GM23248 (cell line): Measurements from ENCODE around the gene PPM1H. TPM values are rescaled to one million over a fixed set of nuclear protein-coding genes. Genes with fewer than 3 reads are reported as not detected.

Source experiments
- DNase-seq: peaks from one replicate; pipeline ENCODE4 v3.0.0-alpha.2; 2015
- H2AFZ ChIP-seq: fragments of 200-600 bp; sonication (generic); 2 replicates; pipeline ENCODE4 v1.6.1; 2016; ENCODE audit warnings: antibody characterized with exemption
- H3F3A ChIP-seq: fragments of 200-600 bp; sonication (generic); 2 replicates; pipeline ENCODE4 v1.6.1; 2016; ENCODE audit warnings: mild to moderate bottlenecking, antibody characterized with exemption, mixed run types; ENCODE audit not compliant: insufficient read depth
- H3K27ac ChIP-seq: fragments of 200-600 bp; sonication (generic); 2 replicates; pipeline ENCODE4 v1.5.1; 2016; ENCODE audit warnings: mild to moderate bottlenecking
- H3K27me3 ChIP-seq: fragments of 200-600 bp; sonication (generic); replicated peaks from 2 replicates; pipeline ENCODE4 v1.6.1; 2016; ENCODE audit warnings: mild to moderate bottlenecking; ENCODE audit not compliant: insufficient read depth
- H3K36me3 ChIP-seq: fragments of 200-600 bp; sonication (generic); 2 replicates; pipeline ENCODE4 v1.6.1; 2016; ENCODE audit warnings: low read depth, mild to moderate bottlenecking
- H3K4me1 ChIP-seq: fragments of 200-600 bp; sonication (generic); 2 replicates; pipeline ENCODE4 v1.6.1; 2016; ENCODE audit warnings: mild to moderate bottlenecking; ENCODE audit not compliant: insufficient read depth
- H3K4me2 ChIP-seq: fragments of 200-600 bp; sonication (generic); one replicate; pipeline ENCODE4 v1.6.1; 2016; ENCODE audit warnings: mild to moderate bottlenecking; ENCODE audit not compliant: unreplicated experiment
- H3K4me3 ChIP-seq: fragments of 200-600 bp; sonication (generic); 2 replicates; pipeline ENCODE4 v1.5.1; 2016; ENCODE audit warnings: mild to moderate bottlenecking
- H3K79me2 ChIP-seq: fragments of 200-600 bp; sonication (generic); 2 replicates; pipeline ENCODE4 v1.6.1; 2016; ENCODE audit warnings: mild to moderate bottlenecking; ENCODE audit not compliant: insufficient read depth
- H3K9ac ChIP-seq: fragments of 200-600 bp; sonication (generic); 2 replicates; pipeline ENCODE4 v1.6.1; 2016; ENCODE audit warnings: mild to moderate bottlenecking
- H3K9me2 ChIP-seq: fragments of 200-600 bp; sonication (generic); 2 replicates; pipeline ENCODE4 v1.6.1; 2016; ENCODE audit warnings: mixed run types, mild to moderate bottlenecking, moderate library complexity; ENCODE audit not compliant: insufficient read depth
- H3K9me3 ChIP-seq: fragments of 200-600 bp; sonication (generic); one replicate; pipeline ENCODE4 v1.6.1; 2017; ENCODE audit warnings: low read depth
- H4K20me1 ChIP-seq: fragments of 200-600 bp; sonication (generic); 2 replicates; pipeline ENCODE4 v1.6.0; 2016; ENCODE audit not compliant: insufficient read depth
- EZH2 ChIP-seq: fragments of 200-600 bp; sonication (generic); IDR thresholded peaks from 2 replicates; pipeline ENCODE4 v1.6.1; 2018; ENCODE audit warnings: antibody characterized with exemption, mild to moderate bottlenecking; ENCODE audit not compliant: insufficient read depth, poor library complexity, severe bottlenecking
- EZH2phosphoT487 ChIP-seq: fragments of 200-600 bp; sonication (generic); IDR thresholded peaks from 2 replicates; pipeline ENCODE4 v1.6.1; 2018; ENCODE audit warnings: antibody characterized with exemption, moderate library complexity, mild to moderate bottlenecking, low read depth; ENCODE audit not compliant: insufficient read depth
- WGBS, 2 experiments: methylation state at CpG; one replicate each; pipeline ENCODE4 v1.1.6; 2015 to 2017; ENCODE audit warnings: low lambda C conversion rate in 2 of 2, low coverage in 1 of 2; ENCODE audit errors: missing lambda C conversion rate in 2 of 2; 5-methylcytosine and 5-hydroxymethylcytosine counted together
- in situ Hi-C: fragments of 300-500 bp; cut with MboI; formaldehyde crosslinking; loops from 2 replicates; pipeline ENCODE4 v1.15.0; 2020
- polyA plus RNA-seq: library from polyadenylated mRNA; unstranded; fragments of >200 nt; fragmentation: Nextera tagmentation; extraction: Ambion mirVana; gene quantifications from 2 replicates; pipeline ENCODE4 v1.2.1, GENCODE V29; 2016
- total RNA-seq: library from RNA; depleted of rRNA; stranded (reverse); fragments of >200 nt; shearing (Covaris generic); gene quantifications from 2 replicates; pipeline ENCODE4 v1.2.3, GENCODE V29; 2014

The PPM1H gene
- total and polyA plus RNA-seq, 2 experiments from 2014 or later, result 0.13 to 1.2 TPM

DNA sequence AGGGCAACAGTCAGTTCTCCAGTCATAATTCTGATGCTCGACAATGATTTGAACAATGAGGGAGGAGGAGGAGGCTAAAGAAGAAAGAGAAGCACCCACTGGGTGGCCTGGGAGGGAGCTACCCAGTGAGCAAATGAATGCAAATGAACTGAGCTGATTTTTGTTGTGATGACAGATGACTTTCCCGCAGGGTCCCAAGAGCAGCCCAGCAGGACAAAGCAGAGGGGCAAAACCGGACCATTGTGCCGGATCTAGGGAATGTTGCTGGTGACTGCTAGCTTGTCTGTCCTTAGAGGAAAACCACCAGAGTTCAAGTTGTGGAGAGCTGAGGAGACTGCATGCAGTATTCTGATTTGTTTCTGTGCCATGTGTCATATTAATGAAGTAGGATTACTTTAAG lies 305.5 kb downstream of the PPM1H start:
- Histone ChIP-seq H3K9me3 (no peaks in the 10 kb centered on the region), H4K20me1 (no peaks in the 10 kb centered on the region), H3K4me3 (no peak overlapping the region), H2AFZ (no peak overlapping the region), H3K36me3 (no peaks in the 10 kb centered on the region), H3K27ac (no peak overlapping the region), H3F3A (peaks cover 36% of the 10 kb centered on the region), H3K4me1 (peaks cover 25% of the 10 kb centered on the region), H3K27me3 (no peaks in the 10 kb centered on the region), H3K79me2 (no peaks in the 10 kb centered on the region), H3K4me2 (no peak overlapping the region), H3K9ac (no peak overlapping the region), H3K9me2 (no peaks in the 10 kb centered on the region)
- in situ Hi-C loops, result no loop called here
- DNase-seq, result no peak
- TF ChIP-seq EZH2 (no peak), EZH2phosphoT487 (no peak)
- 58 to 62% methylated on average over 4 of the region's 4 CpGs for WGBS, 2 experiments

DNA sequence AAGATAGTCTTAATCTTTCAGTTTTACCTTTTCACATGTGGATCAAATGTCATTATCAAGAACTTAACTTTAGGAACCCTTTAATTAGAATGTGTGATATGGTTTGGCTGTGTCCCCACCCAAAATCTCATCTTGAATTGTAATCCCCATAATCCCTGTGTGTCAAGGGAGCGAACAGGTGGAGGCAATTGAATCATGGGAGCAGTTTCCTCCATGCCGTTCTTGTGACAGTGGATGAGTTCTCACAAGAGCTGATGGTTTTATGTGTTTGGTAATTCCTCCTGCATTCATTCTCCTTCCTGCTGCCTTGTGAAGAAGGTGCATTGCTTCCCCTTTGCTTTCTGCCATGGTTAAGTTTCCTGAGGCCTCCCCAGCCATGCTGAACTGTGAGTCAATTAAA lies 307.8 kb downstream of the PPM1H start:
- H3K9me3 ChIP-seq, result no peaks in the 10 kb centered on the region
- H3K9ac ChIP-seq, result no peak overlapping the region
- H3K79me2 ChIP-seq, result no peaks in the 10 kb centered on the region
- no peaks in the 10 kb centered on the region for H3K9me2 ChIP-seq
- no peak overlapping the region for H2AFZ ChIP-seq
- no peaks in the 10 kb centered on the region for H3K27me3 ChIP-seq
- H3K36me3 ChIP-seq, result no peaks in the 10 kb centered on the region
- TF ChIP-seq EZH2phosphoT487, result no peak
- no peak for TF ChIP-seq EZH2
- peaks cover 41% of the 10 kb centered on the region for H3F3A ChIP-seq
- 72 to 82% methylated on average over 2 of the region's 2 CpGs for WGBS, 2 experiments
- H3K4me3 ChIP-seq, result no peak overlapping the region
- peaks cover 20% of the 10 kb centered on the region for H3K4me1 ChIP-seq
- no peak overlapping the region for H3K4me2 ChIP-seq
- no peaks in the 10 kb centered on the region for H4K20me1 ChIP-seq
- H3K27ac ChIP-seq, result no peak overlapping the region
- in situ Hi-C loops, result no loop called here
- no peak for DNase-seq

DNA sequence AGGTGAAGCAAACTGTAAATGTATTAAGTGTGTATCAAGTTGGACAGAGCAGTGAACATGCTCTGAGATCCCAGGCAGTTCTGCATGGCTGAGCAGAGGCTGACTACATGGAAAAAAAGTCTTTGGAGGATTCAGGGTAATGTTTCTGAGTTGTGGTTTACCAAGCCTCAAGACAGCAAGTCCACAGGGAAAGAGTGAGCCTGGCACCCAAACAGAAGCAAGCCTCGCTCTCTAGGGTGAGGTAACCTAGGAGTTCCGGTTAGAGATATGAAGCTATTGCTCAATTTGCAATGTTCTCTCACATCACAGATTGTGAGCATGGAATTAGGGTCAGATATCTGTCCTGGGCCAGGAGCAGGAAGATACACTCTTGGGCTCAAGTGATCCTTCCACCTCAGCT lies 309.7 kb downstream of the PPM1H start:
- peak; percentile 59 for DNase-seq
- H3K9ac ChIP-seq, result no peak overlapping the region
- in situ Hi-C loops, result no loop called here

DNA sequence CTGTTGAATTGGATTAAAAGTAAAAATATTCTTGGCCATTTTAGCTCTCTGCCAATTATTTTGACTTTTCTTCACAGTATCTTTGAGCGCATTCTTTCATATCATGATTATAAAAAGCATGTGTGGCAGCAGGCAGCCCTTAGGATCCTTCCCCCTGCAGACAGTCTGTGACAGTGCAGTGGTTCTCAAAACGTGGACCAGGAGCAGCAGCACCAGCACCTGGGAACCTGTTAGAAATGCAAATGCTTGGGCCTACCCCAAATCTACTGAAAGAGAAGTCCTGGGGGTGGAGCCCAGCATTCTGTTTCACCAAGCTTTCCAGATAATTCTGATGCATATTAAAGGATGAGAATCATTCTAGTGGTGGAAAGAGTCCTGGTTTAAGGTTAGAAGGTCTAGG lies 312.8 kb downstream of the PPM1H start:
- H3K27ac ChIP-seq, result no peak overlapping the region
- no peak for DNase-seq
- H2AFZ ChIP-seq, result no peak overlapping the region
- no peak overlapping the region for H3K4me3 ChIP-seq
- TF ChIP-seq EZH2phosphoT487 (no peak), EZH2 (no peak)
- H3K27me3 ChIP-seq, result no peaks in the 10 kb centered on the region
- H3K9me2 ChIP-seq, result no peaks in the 10 kb centered on the region
- H4K20me1 ChIP-seq, result no peaks in the 10 kb centered on the region
- peaks cover 6% of the 10 kb centered on the region; the same call in 1 of the 2 replicates for H3K4me1 ChIP-seq
- H3K9me3 ChIP-seq, result no peaks in the 10 kb centered on the region
- H3K79me2 ChIP-seq, result no peaks in the 10 kb centered on the region
- no peaks in the 10 kb centered on the region for H3K36me3 ChIP-seq
- WGBS, 2 experiments, result 22 to 27% methylated on average over 2 of the region's 2 CpGs
- no peak overlapping the region for H3K4me2 ChIP-seq
- peaks cover 59% of the 10 kb centered on the region for H3F3A ChIP-seq
- in situ Hi-C loops, result no loop called here
- H3K9ac ChIP-seq, result no peak overlapping the region

More for the DNA sequence above, 309.7 kb downstream of the PPM1H start:
- Histone ChIP-seq H3K27ac (0 out of 2 replicates have a peak overlapping the region, but pooled peaks have one; percentile 20), H3K9me2 (no peaks in the 10 kb centered on the region), H3K79me2 (no peaks in the 10 kb centered on the region), H3K27me3 (no peaks in the 10 kb centered on the region), H3F3A (peaks cover 45% of the 10 kb centered on the region), H2AFZ (no peak overlapping the region), H3K4me1 (peaks cover 7% of the 10 kb centered on the region), H3K36me3 (no peaks in the 10 kb centered on the region), H4K20me1 (no peaks in the 10 kb centered on the region), H3K9me3 (no peaks in the 10 kb centered on the region), H3K4me3 (no peak overlapping the region), H3K4me2 (no peak overlapping the region)
- no peak for TF ChIP-seq EZH2phosphoT487
- TF ChIP-seq EZH2, result no peak
- 49 to 77% methylated on average over 2 of the region's 2 CpGs for WGBS, 2 experiments
